C1 segment of cervical spinal cord (tissue), 14 donors: ENCODE measurements around the gene RAB3D.
"Not testable (repeated sequence)": the region's sequence is repeated elsewhere in the genome, so short reads cannot be mapped to it uniquely, and the experiment has no call there.

Source experiments
- DNase-seq, 14 donors: peaks; one replicate each; lab custom pipeline; 2025; lab: John Stamatoyannopoulos, UW

The RAB3D gene

DNA sequence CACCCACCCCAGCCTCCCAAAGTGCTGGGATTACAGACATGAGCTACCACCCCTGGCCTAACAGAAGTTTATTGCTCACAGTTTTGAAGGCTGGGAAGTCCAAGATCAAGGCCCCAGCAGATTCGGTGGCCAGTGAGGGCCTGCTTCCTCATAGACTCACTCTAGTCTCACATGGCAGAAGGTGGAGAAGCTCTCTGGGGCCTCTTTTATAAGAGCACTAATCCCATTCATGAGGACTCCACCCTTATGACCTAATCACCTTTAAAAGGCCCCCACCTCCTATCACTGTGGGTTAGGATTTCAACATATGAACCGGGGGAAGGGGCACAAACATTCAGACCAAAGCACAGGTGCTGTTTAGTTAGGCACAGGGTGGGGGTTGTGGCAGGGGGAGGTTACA lies 28.1 kb upstream of the RAB3D start:
- DNase-seq: no peak

DNA sequence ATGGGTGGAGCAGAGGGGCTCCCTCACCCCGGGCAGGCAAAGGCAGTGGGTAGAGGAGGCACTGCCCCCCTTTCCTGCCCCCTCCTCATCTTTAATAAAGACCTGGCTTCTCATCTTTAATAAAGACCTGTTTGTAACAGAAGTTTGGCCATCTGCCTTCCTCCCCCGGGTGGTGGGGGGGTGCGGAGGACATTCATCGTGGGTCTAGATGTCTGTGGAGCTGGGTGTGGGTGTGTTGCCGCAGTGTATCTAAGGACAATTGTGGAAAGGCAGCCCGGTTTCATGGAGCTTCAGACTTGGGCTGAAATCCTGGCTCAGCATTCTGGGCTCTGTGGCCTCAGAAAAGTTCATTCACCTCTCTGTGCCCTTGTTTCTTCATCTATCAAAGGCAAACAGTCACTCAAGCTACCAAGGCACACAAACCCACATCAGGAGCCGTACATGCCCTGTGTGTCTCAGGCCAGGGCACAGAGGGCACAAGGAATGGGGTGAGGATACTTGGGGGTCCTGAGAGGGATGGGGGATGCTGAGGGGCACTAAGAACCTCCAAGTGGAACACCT lies 26.2 kb upstream of the RAB3D start:
- DNase-seq: no peak

DNA sequence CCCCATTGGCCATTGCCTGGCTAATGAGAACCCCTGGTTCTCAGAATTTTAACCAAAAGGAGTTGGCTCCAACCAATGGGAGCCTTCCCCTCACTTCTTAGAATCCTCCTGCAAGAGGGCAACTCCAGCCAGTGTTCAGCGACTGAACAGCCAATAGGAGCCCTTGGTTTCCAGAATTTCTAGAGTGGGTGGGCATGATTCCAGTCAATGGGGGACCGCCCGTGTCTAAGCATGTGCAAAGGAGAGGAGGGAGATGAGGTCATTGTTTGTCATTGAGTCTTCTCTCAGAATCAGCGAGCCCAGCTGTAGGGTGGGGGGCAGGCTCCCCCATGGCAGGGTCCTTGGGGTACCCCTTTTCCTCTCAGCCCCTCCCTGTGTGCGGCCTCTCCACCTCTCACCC lies 25.5 kb upstream of the RAB3D start:
- DNase-seq: peak in 1 of 14 donors; percentile 15

DNA sequence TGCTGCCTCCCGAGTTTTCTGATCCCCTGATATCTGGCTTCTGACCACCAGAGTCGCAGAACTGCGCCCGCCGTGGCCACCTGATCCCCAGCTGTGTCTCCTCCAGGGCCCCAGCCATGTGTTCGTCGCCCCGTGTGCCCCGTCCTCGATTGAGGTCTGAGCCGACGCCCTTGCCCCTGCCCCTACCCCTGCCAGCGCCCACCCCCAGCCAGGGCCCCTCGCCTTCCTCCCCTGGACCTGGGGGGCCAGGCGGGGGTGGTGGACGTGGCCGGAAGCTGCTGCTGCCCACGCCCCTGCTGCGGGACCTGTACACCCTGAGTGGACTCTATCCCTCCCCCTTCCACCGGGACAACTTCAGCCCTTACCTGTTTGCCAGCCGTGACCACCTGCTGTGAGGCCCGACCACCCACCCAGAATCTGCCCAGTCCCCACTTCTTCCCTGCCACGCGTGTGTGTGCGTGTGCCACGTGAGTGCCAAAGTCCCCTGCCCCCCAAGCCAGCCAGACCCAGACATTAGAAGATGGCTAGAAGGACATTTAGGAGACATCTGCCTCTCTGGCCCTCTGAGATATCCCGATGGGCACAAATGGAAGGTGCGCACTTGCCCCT lies 24.9 kb upstream of the RAB3D start:
- DNase-seq: no peak

DNA sequence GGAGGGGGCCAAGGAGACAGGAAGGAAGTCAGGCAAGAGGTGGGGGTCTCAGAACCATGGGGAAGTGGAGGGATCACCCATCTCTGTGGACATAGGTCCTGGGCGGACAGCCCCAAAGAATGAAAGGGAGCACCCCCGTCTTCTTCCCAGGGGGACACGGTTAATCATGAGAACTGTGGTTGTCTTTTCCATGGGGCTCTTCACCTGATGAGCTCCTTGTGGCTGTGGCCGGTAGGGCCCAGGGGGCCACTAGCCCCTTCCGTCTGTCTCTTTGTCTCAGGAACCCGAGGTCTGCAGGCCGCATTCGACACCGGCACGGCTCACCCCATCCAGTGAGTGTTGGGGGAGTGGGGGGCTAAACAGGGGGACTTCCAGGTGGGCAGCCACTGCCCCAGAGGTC lies 24.4 kb upstream of the RAB3D start:
- DNase-seq: no peak

DNA sequence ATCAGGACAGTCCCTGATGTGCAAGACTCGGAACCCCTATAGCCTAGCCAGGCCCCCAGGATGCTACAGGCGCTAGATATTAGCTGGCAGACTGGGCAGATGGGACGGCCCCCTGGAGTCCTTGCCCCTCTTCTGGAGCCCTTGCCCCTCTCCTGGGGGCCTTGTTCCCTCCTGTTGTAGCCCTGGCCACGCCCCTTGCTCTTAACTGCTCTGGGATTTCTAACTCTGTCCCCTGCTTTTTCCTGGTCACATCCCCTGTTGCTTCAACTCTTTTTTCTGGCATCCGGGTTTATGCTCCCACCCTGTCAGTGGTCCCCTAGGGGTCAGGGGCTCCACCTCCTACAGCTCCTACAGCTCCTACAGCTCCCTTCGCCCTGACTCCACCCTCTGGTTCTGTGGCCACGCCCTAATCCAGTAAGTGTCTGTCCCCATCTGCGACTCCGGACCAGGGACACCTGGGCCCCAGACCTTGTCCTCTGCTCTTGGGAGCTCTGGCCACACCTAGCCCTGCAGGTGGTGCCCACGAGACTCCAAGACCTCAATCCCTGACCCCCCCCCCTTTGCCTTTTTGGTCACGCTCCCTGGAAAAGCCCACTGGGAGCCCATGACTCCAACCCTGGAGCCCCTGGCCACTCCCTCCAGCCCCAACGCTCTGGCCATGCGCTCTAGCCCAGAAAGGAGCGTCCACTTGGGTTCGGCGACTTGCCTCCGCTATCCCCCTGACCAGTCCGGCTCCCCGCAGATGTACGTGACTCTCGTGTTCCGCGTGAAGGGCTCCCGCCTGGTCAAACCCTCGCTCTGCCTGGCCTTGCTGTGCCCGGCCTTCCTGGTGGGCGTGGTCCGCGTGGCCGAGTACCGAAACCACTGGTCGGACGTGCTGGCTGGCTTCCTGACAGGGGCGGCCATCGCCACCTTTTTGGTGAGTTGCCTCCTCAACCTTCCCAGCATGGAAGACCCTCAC lies 22.6 kb upstream of the RAB3D start:
- DNase-seq: no peak

DNA sequence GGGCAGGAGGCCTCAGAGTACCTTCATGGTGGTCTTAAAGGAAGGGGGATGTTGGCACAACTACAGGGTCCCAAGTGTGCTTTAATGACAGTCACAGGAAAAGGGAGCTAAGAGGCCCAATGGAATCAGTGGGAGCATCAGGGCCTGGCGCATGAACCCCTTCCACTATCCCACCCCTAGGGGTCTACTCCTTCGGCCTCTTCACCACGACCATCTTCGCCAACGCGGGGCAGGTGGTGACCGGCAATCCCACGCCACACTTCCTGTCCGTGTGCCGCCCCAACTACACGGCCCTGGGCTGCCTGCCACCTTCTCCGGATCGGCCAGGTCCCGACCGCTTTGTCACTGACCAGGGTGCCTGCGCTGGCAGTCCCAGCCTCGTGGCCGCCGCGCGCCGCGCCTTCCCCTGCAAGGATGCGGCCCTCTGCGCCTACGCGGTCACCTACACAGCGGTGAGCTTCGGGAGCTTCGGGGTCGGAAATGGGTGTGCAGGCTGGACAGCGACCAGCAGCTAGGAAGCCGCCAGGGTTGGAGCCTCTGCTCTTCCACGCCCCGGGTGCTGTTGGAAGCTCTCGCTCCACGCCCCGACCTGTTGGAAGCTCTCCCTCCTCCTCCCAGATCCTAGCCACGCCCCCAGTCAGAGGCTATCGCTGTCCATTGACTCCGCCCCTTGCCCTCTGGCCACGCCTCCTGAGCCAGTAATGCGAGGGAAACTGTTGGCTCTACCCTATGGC lies 21.7 kb upstream of the RAB3D start:
- DNase-seq: no peak

DNA sequence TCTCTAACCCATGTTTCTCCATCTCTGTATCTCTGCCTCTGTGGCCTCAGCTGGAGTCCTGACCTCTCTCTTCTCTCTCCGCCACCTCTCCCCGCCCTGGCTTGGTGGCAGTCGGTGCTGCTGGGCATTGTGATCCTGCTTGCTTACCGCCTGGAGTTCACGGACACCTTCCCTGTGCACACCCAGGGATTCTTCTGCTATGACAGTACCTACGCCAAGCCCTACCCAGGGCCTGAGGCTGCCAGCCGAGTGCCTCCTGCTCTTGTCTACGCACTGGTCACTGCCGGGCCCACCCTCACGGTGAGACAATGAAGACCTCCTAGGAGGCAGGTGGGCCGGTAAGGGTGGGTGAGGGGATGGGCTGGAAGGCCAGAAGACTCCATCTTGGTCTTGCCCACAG lies 20.0 kb upstream of the RAB3D start:
- no peak for DNase-seq

DNA sequence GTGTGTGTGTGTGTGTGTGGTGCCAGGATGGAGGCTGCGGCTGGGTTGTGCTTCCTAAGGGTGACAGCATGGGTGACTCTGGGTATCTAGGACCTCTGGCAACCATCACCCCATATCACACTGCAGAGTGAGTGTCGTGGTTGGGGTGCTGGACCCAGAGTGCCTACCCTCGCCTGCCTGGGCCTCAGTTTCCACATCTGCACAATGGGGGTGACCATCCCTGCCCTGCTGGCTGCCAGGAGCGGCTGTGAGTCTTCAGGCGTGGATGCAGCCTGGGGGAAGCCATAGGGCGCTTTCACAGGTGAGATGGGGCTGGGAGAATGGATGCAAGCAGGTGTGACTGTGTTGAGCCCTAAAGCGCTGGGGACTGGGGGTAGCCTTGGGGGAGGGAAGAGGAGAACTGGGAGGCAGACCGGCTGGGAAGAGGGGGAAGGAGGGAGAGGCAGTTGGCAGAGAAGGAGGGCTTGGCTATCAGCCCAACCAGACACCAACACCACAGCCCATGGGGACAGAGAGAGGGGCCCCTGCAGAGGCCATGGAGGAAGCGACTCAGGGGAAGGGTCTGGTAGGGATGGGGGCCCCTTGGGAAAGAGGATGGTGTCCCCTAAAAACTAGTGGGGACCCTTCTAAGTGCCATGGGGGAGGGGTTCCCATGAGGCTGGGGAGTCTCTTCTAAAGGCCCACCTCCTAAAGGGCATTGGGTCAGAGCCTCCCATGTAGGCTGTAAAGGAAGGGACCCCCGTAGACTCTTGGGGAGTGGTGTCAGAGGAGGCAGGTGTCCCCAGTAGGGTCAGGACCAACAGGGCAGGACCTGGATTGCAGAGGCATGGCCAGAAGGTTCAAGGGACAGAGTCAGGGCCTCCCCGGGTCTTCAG lies 17.5 kb upstream of the RAB3D start:
- no peak for DNase-seq

DNA sequence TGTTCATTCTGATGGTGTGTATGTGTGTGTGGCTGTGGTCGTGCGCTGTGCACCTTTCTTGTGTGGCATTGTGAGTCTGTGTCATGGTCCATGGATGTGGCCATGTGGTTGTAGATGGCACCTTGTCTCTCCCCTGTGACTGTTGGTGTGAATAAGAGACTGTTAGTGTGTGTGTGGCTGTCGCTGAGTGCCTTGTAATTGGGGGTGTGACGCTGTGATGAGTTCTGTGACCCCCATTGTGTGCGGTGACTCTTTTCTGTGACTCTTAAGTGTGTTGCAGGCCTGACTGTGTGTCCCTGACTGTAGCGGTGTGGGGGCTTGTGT lies 16.6 kb upstream of the RAB3D start:
- no peak for DNase-seq

DNA sequence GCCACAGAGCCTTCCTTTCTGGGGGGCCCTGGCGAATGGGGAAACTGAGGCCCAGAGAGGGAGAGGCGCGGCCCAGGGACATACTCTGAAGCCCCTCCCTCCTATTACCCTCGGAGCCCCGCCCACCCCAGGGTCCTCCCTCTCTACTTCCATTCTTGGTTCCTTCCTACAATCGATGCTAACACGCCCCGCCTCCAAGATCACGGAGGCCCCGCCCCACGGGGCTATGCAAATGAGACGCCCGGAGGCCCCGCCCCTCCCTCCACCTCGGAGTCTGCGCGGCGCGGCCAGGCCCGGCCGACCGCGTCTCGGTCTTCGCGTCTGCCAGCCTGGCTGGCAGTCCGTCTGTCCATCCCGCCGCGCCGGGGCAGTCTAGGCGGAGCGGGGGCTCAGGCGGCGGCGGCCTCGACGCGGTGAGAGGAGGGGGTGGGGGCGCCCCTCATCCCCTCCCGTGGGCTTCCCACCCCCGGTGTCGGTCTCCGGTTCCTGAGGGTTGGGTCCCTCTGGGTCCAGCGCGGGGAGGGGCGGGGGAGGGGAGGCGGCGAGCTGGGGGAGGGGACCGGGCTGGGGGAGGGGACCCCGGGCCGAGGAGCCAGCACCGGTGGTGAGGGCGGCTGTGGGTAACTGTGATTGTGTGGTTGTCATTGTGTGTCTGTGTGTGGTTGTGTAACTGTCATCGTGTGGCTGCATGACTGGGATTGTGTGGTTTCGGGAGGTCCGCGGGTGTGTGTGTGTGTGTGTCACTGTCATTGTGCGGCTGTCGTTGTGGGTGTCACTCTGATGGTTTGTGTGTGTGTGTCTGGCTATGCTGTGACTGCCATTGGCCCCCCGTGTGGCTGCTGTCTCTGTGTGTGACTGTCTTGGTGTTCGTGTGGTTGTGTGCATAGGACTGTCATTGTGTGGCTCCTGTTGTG lies 16.0 kb upstream of the RAB3D start, which contains the start of gene PLPPR2:
Gene PLPPR2, plus strand, starts transcription at position 273 of the 914 bp plus-strand sequence. CDS start 2,242 bp downstream, outside the sequence.
- DNase-seq: peak in 13 of 14 donors; percentile 23 to 88 (median 68)

DNA sequence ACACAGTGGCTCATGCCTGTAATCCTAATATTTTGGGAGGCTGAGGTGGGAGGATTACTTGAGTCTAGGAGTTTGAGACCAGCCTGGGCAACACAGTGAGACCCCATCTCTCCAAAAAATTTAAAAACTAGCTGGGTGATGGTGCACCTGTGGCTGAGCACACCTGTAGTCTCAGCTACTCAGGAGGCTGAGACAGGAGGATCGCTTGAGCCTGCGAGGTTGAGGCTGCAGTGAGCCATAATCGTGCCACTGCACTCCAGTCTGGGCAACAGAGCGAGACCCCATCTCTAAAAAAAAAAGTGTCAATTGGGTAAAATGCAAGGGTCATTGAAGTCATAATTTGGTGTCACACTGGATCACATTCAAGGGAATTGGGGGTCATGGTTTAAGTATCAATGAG lies 14.6 kb upstream of the RAB3D start:
- not testable (repeated sequence) for DNase-seq

DNA sequence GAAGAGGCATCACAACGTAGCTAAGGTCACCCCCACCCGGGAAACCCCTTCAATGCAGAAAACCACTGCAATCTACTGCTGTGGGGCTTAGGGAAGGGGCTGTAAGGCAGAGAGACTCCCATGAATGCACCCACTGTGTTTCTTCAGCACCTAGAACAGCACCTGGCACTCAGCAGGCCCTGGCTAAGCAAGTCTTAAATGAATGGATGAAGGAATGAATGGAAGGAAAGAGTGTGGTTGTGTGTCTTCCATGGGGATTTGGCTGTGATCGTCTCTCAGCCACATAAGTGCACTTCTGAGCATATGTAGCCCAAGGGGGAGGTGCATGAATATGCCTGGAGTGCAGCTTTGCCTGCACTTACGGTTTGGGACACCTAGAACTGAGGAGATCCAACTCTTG lies 9.7 kb upstream of the RAB3D start:
- no peak for DNase-seq

DNA sequence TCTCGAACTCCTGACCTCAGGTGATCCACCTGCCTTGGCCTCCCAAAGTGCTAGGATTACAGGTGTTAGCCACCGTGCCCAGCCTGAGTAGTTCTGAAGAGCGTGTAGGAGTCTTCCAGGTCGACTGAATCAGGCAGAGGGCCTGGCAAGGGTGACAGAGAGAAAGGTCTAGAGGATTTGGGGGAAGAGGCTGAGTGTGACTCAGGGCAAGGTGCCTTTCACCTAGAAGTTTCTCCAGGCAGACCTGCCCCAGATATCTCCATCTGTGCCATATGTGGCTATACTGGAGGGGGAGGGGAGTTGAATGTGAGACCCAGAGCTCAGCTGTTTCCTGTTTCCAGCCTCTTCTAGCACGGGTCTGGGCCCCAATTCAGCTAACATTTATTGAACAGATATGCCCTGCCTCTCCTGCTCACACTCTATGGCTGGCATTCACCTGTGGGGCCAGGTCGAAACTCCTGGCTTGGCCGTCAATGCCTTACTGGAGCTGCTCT lies 8.1 kb upstream of the RAB3D start:
- no peak for DNase-seq

DNA sequence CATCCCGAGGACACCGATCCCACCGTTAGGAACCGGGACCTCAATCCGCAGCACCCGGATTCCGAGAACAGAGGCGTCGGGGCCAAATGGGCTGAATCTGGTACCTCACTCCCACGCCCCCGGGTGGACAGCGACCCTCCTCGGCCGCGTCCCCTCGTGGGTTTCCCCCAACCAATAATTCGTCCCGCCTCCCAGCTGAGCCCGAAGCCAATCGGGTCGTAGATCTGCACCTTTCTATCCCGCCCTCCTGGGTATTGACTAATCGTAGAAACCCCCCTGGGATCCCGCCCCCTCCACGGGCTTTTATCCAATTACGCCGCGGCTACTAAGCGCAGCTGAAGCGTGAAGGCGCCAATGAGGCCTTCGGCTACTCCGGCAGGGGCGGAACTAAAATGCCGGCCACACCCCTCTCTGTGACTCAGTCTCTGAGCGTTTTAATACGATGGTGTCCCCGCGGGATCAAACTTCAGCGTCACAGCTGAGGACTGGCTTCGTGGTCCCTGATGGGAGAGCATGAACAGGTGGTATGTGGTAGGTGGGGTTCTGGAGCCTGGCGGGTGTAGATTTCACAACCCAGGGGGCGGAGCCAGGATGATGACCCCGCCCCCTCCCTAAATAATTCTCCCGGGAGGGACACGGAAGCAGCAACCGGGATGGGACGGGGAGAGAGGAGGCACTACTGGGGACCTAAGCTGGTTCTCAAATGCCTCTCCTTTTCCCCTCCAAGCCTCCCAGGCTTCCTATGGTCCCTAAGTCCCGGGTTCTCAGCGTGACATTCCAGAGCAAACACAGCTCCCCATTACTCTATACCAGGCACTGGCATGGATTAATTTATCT lies 6.9 kb upstream of the RAB3D start, which contains the start of the genes CCDC159 and TMEM205:
Gene CCDC159, plus strand, starts transcription at position 416 of the 837 bp plus-strand sequence. Its CDS starts 88 bp downstream, at position 504.
Gene TMEM205, minus strand, starts transcription at position 165 of the 837 bp plus-strand sequence. CDS start 649 bp downstream, outside the sequence.
- peak; percentile 86 to 99 (median 96) for DNase-seq

DNA sequence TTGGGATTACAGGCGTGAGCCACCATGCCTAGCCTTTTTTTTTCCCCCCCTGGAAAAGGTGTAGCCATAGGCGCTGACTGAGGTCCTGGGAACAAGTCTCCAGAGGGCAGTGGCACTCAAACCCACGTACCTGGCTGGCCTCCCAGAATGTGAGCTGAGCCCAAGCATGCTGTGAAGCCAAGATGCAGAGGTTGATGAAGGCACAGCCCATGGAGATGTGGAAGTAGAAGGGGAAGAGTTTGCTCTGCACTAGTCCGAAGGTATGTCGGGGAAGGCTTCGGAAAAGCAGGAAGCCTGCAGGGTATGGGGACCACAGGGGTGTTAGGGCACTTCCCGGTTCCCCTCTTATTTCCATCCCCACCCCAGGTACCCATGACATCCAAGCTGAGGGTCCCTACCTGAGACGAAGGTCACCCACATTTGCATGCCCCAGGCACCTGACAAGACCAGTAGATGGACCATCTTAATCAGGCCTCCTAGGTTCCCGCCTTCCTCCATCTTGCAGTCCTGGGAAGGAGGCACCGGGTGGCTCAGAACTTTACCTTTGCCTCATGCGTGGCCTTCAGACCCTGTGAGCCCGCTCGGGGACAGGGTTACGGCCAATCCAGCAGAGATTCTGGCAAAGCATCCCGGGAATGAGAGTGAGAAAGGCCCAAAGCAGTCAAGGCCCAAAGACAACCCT lies 5.8 kb upstream of the RAB3D start:
- DNase-seq: no peak

DNA sequence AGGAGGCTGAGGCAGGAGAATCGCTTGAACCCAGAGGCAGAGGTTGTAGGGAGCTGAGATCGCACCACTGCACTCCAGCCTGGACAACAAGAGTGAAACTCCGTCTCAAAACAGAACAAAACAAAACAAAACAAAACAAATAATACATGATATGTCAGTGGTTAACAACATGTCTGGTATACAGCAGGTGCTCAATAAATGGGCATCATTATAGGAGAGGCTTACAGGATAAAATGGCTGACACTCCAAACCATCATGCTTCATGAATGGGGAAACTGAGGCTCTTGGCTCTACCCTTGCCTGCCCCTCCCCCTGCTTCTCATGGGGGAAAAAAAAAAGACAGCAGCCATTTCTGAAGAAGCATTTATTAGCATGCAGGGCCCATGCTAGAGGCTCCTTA lies 3.0 kb upstream of the RAB3D start:
- no peak for DNase-seq

DNA sequence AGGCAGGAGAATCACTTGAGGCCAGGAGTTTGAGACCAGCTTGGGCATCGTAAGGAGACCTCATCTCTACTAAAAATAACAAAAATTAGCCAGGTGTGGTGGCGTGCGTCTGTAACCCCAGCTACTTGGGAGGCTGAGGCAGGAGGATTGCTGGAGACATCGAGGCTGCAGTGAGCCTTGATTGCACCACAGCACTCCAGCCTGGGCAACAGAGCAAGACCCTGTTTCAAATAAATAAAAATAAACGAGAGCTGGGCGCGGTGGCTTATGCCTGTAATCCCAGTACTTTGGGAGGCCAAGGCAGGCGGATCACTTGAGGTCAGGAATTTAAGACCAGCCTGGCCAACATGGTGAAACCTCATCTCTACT lies 626 bp upstream of the RAB3D start:
- DNase-seq: not testable (repeated sequence)
